ENCODE data around the gene IL17RD.
A peak's percentile ranks its signal among the peaks of the same experiment; 100 is the strongest.

The IL17RD gene

GRCh38 chr3:57110214-57110613 is 54.9 kb downstream of the IL17RD start:
- no peak overlapping the region for H3K4ac ChIP-seq (ENCODE audit: low read length)
- no peak overlapping the region for H3K9ac ChIP-seq (ENCODE audit: low read depth, low read length, poor library complexity)
- H2BK5ac ChIP-seq (ENCODE audit: low read length): no peak overlapping the region
- WGBS, 2 donors (ENCODE audit: extremely low coverage in 2 of 2, insufficient read length in 2 of 2, insufficient replicate concordance in 1 of 2): no CpG with 5 or more reads among the region's 4 CpGs
- no peak overlapping the region for H4K8ac ChIP-seq (ENCODE audit: low read depth, low read length)
- no peak overlapping the region for H3K14ac ChIP-seq (ENCODE audit: low read length)
- peaks cover 3% of the 10 kb centered on the region for H3K79me1 ChIP-seq (ENCODE audit: low read depth, low read length)
- peaks cover 2 to 13% of the 10 kb centered on the region in 2 donors for H3K4me1 ChIP-seq (ENCODE audit: control insufficient read depth in 2 of 2, insufficient read depth in 1 of 2, low read depth in 1 of 2, low read length in 2 of 2)
- H2AFZ ChIP-seq (ENCODE audit: low read length): no peak overlapping the region
- H3K27me3 ChIP-seq (ENCODE audit: control insufficient read depth in 3 of 3, insufficient read depth in 3 of 3, low read depth in 1 of 3, low read length in 3 of 3): no peaks in the 10 kb centered on the region
- peaks cover 24 to 86% of the 10 kb centered on the region in 2 donors for H3K36me3 ChIP-seq (replicated peaks in 1 of 2; ENCODE audit: control insufficient read depth in 2 of 2, insufficient read depth in 2 of 2, low read length in 2 of 2)
- no peaks in the 10 kb centered on the region for H3K9me3 ChIP-seq (replicated peaks in 1 of 2; ENCODE audit: control insufficient read depth in 2 of 2, insufficient read depth in 1 of 2, low read depth in 1 of 2, low read length in 2 of 2)
- H3K27ac ChIP-seq (replicated peaks; ENCODE audit: low read length): peak overlapping the region; percentile 75
- H3K18ac ChIP-seq (ENCODE audit: low read length): peak overlapping the region; percentile 69
- no peak overlapping the region for H2BK15ac ChIP-seq (ENCODE audit: low read length)
- no peak overlapping the region for H2AK5ac ChIP-seq (ENCODE audit: low read depth, low read length)
- H3K4me3 ChIP-seq (ENCODE audit: low read length in 2 of 2): no peak overlapping the region
- no peak overlapping the region for H2BK120ac ChIP-seq (ENCODE audit: low read depth, low read length)
- no peak overlapping the region for H2BK12ac ChIP-seq (ENCODE audit: low read length)
- no peak overlapping the region for H4K91ac ChIP-seq (ENCODE audit: low read depth, low read length, poor library complexity)
- no peak overlapping the region for H3K23ac ChIP-seq (ENCODE audit: low read depth, low read length, poor library complexity)
- H3K4me2 ChIP-seq (ENCODE audit: insufficient read depth, low read length, poor library complexity, severe bottlenecking): no peak overlapping the region
- DNase-seq (ENCODE audit: low spot score): peak; percentile 26

DNA sequence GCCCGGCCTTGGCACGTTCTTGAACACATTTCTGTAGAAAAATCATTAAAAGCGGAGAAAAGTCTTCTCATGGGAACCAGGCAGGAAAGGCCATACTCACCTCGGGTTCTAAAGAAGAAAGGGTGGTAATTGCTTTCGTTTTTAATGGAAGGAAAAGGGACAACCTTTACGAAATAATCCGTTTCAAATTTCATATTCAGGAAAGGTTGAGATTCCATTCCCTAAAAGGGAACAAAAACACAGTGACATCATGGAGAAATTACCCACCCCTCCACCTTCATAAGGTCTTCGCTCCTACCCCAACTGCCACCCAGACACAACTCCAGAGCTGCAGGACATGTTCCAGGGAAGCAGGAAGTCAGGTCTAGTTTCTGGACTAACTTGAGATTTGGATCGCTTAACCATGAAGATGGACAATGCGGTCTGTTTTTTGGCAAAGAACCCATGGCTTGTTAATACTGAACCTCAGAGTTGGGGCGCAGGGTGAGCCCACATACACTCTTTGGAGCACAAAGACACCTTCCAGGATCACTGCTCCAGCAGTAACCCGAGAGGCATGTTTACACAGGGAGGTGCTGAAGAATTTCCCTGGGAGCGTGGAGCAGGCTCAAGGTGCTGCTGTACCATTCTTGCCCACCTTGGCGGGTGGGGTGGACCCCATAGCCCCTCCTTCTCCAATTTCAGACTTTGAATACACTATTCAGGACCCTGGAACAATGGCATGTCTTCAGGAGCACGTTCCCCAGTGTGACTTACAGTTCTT is 55.5 kb downstream of the IL17RD start:
- Histone ChIP-seq H3K4me1 (ENCODE audit: control insufficient read depth in 2 of 2, insufficient read depth in 1 of 2, low read depth in 1 of 2, low read length in 2 of 2) (peaks cover 2 to 13% of the 10 kb centered on the region in 2 donors), H2BK120ac (ENCODE audit: low read depth, low read length) (no peak overlapping the region), H3K4me3 (ENCODE audit: low read length in 2 of 2) (no peak overlapping the region), H3K27me3 (ENCODE audit: control insufficient read depth in 3 of 3, insufficient read depth in 3 of 3, low read depth in 1 of 3, low read length in 3 of 3) (no peaks in the 10 kb centered on the region), H3K36me3 (replicated peaks in 1 of 2; ENCODE audit: control insufficient read depth in 2 of 2, insufficient read depth in 2 of 2, low read length in 2 of 2) (peaks cover 28 to 87% of the 10 kb centered on the region in 2 donors), H3K79me1 (ENCODE audit: low read depth, low read length) (peaks cover 3% of the 10 kb centered on the region), H2BK15ac (ENCODE audit: low read length) (no peak overlapping the region), H3K23ac (ENCODE audit: low read depth, low read length, poor library complexity) (no peak overlapping the region), H2BK5ac (ENCODE audit: low read length) (no peak overlapping the region), H4K8ac (ENCODE audit: low read depth, low read length) (no peak overlapping the region), H3K9me3 (replicated peaks in 1 of 2; ENCODE audit: control insufficient read depth in 2 of 2, insufficient read depth in 1 of 2, low read depth in 1 of 2, low read length in 2 of 2) (no peaks in the 10 kb centered on the region), H2AFZ (ENCODE audit: low read length) (no peak overlapping the region), H2AK5ac (ENCODE audit: low read depth, low read length) (no peak overlapping the region), H3K9ac (ENCODE audit: low read depth, low read length, poor library complexity) (no peak overlapping the region), H3K4me2 (ENCODE audit: insufficient read depth, low read length, poor library complexity, severe bottlenecking) (no peak overlapping the region), H4K91ac (ENCODE audit: low read depth, low read length, poor library complexity) (no peak overlapping the region), H2BK12ac (ENCODE audit: low read length) (peak overlapping the region; percentile 75), H3K4ac (ENCODE audit: low read length) (no peak overlapping the region), H3K18ac (ENCODE audit: low read length) (peak overlapping the region; percentile 69), H3K27ac (replicated peaks; ENCODE audit: low read length) (peak overlapping the region; percentile 75), H3K14ac (ENCODE audit: low read length) (no peak overlapping the region)
- no peak for DNase-seq (ENCODE audit: low spot score)
- WGBS, 2 donors (ENCODE audit: extremely low coverage in 2 of 2, insufficient read length in 2 of 2, insufficient replicate concordance in 1 of 2): no CpG with 5 or more reads among the region's 15 CpGs

DNA sequence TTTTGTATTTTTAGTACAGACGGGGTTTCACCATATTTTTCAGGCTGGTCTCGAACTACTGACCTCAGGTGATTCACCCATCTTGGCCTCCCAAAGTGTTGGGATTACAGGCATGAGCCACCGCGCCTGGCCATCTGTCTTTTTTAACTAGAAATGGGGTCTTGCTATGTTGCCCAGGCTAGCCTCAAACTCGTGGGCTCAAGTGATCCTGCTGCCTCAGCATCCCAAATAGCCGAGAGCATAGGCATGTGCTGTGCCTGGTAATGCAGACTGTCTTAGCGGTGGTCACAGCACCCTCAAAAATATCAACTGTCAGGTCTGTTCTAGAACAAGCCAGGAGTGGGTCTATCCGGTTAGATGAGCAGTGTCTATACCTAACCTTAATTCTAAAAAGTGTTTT is 56.5 kb downstream of the IL17RD start:
- H3K9ac ChIP-seq (ENCODE audit: low read depth, low read length, poor library complexity): no peak overlapping the region
- peaks cover 24 to 88% of the 10 kb centered on the region in 2 donors for H3K36me3 ChIP-seq (replicated peaks in 1 of 2; ENCODE audit: control insufficient read depth in 2 of 2, insufficient read depth in 2 of 2, low read length in 2 of 2)
- H3K4ac ChIP-seq (ENCODE audit: low read length): no peak overlapping the region
- no peak overlapping the region for H3K23ac ChIP-seq (ENCODE audit: low read depth, low read length, poor library complexity)
- H4K91ac ChIP-seq (ENCODE audit: low read depth, low read length, poor library complexity): no peak overlapping the region
- no peak overlapping the region for H3K4me2 ChIP-seq (ENCODE audit: insufficient read depth, low read length, poor library complexity, severe bottlenecking)
- no peak for DNase-seq (ENCODE audit: low spot score)
- no peak overlapping the region for H2BK12ac ChIP-seq (ENCODE audit: low read length)
- no peak overlapping the region for H2BK120ac ChIP-seq (ENCODE audit: low read depth, low read length)
- no CpG with 5 or more reads among the region's 8 CpGs for WGBS, 2 donors (ENCODE audit: extremely low coverage in 2 of 2, insufficient read length in 2 of 2, insufficient replicate concordance in 1 of 2)
- H3K27me3 ChIP-seq (ENCODE audit: control insufficient read depth in 3 of 3, insufficient read depth in 3 of 3, low read depth in 1 of 3, low read length in 3 of 3): no peaks in the 10 kb centered on the region
- no peak overlapping the region for H2BK15ac ChIP-seq (ENCODE audit: low read length)
- H3K79me1 ChIP-seq (ENCODE audit: low read depth, low read length): no peaks in the 10 kb centered on the region
- H3K9me3 ChIP-seq (replicated peaks in 1 of 2; ENCODE audit: control insufficient read depth in 2 of 2, insufficient read depth in 1 of 2, low read depth in 1 of 2, low read length in 2 of 2): no peaks in the 10 kb centered on the region
- no peak overlapping the region for H3K4me3 ChIP-seq (ENCODE audit: low read length in 2 of 2)
- H4K8ac ChIP-seq (ENCODE audit: low read depth, low read length): no peak overlapping the region
- no peak overlapping the region for H2AK5ac ChIP-seq (ENCODE audit: low read depth, low read length)
- peaks cover 2 to 13% of the 10 kb centered on the region in 2 donors for H3K4me1 ChIP-seq (ENCODE audit: control insufficient read depth in 2 of 2, insufficient read depth in 1 of 2, low read depth in 1 of 2, low read length in 2 of 2)
- H2BK5ac ChIP-seq (ENCODE audit: low read length): no peak overlapping the region
- peak overlapping the region; percentile 15 for H3K18ac ChIP-seq (ENCODE audit: low read length)
- H2AFZ ChIP-seq (ENCODE audit: low read length): no peak overlapping the region
- H3K27ac ChIP-seq (replicated peaks; ENCODE audit: low read length): no peak overlapping the region
- no peak overlapping the region for H3K14ac ChIP-seq (ENCODE audit: low read length)

DNA sequence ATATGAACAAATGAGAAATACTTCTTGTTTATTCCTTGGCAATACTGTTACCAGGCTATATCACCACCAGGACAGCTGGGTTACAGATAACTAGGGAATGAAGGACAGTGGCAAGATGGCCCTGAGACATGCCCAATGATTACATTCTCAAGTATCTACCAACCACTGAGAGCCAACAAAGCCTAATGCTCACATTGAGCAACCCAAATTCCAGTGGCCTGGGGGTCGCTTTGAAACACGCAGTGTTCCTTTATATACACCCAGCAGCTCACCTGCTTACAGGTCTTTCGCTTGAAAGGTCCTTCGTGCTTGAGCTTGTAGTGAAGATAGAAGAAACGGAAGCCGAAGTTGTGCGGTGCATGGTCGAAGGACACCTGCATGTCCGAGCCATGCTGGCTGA is 59.6 kb downstream of the IL17RD start:
- no peaks in the 10 kb centered on the region for H3K27me3 ChIP-seq (ENCODE audit: control insufficient read depth in 3 of 3, insufficient read depth in 3 of 3, low read depth in 1 of 3, low read length in 3 of 3)
- no peak overlapping the region for H4K91ac ChIP-seq (ENCODE audit: low read depth, low read length, poor library complexity)
- no peak for DNase-seq (ENCODE audit: low spot score)
- H2AFZ ChIP-seq (ENCODE audit: low read length): no peak overlapping the region
- no peaks in the 10 kb centered on the region for H3K79me1 ChIP-seq (ENCODE audit: low read depth, low read length)
- no peak overlapping the region for H2BK12ac ChIP-seq (ENCODE audit: low read length)
- H3K9me3 ChIP-seq (replicated peaks in 1 of 2; ENCODE audit: control insufficient read depth in 2 of 2, insufficient read depth in 1 of 2, low read depth in 1 of 2, low read length in 2 of 2): no peaks in the 10 kb centered on the region
- H2AK5ac ChIP-seq (ENCODE audit: low read depth, low read length): no peak overlapping the region
- H2BK15ac ChIP-seq (ENCODE audit: low read length): no peak overlapping the region
- peaks cover 0 to 10% of the 10 kb centered on the region in 2 donors for H3K4me1 ChIP-seq (ENCODE audit: control insufficient read depth in 2 of 2, insufficient read depth in 1 of 2, low read depth in 1 of 2, low read length in 2 of 2)
- no CpG with 5 or more reads among the region's 9 CpGs for WGBS, 2 donors (ENCODE audit: extremely low coverage in 2 of 2, insufficient read length in 2 of 2, insufficient replicate concordance in 1 of 2)
- no peak overlapping the region for H3K23ac ChIP-seq (ENCODE audit: low read depth, low read length, poor library complexity)
- H3K36me3 ChIP-seq (replicated peaks in 1 of 2; ENCODE audit: control insufficient read depth in 2 of 2, insufficient read depth in 2 of 2, low read length in 2 of 2): peaks cover 25 to 92% of the 10 kb centered on the region in 2 donors
- no peak overlapping the region for H3K27ac ChIP-seq (replicated peaks; ENCODE audit: low read length)
- H3K4ac ChIP-seq (ENCODE audit: low read length): no peak overlapping the region
- no peak overlapping the region for H2BK120ac ChIP-seq (ENCODE audit: low read depth, low read length)
- no peak overlapping the region for H2BK5ac ChIP-seq (ENCODE audit: low read length)
- H3K18ac ChIP-seq (ENCODE audit: low read length): no peak overlapping the region
- H3K14ac ChIP-seq (ENCODE audit: low read length): no peak overlapping the region
- no peak overlapping the region for H3K4me3 ChIP-seq (ENCODE audit: low read length in 2 of 2)
- H3K9ac ChIP-seq (ENCODE audit: low read depth, low read length, poor library complexity): no peak overlapping the region
- no peak overlapping the region for H4K8ac ChIP-seq (ENCODE audit: low read depth, low read length)
- no peak overlapping the region for H3K4me2 ChIP-seq (ENCODE audit: insufficient read depth, low read length, poor library complexity, severe bottlenecking)
